Heart left ventricle (tissue), 16 donors: ENCODE results near the gene ELAVL3. TPM values are rescaled to one million over a fixed set of nuclear protein-coding genes. Genes with fewer than 3 reads are reported as not detected.
"Not testable (repeated sequence)": the region's sequence is repeated elsewhere in the genome, so short reads cannot be mapped to it uniquely, and the experiment has no call there.

Experiments used
- ATAC-seq, 4 donors: fragments of 200-7000 bp; cut with Tn5 transposase; one replicate each; pipeline ENCODE4 v1.9.1; 2020 to 2022; ENCODE audit warnings: moderate library complexity in 4 of 4, mild to moderate bottlenecking in 3 of 4, moderate number of reproducible peaks in 1 of 4
- DNase-seq, 5 donors: peaks; one replicate each; pipeline ENCODE4 v3.0.0-alpha.2; 2020
- H3K27ac ChIP-seq, 12 donors: fragments of 200-600 bp; sonication (generic) in 4 of 12; one replicate each; pipeline versions ENCODE4 v1.5.0 to v1.8.0; 2016 to 2022; ENCODE audit warnings: mild to moderate bottlenecking in 2 of 12
- H3K27me3 ChIP-seq, 9 donors: fragments of 200-600 bp; sonication (generic) in 2 of 9; one replicate each; pipeline versions ENCODE4 v1.5.1 to v1.8.0; 2016 to 2022; ENCODE audit warnings: mild to moderate bottlenecking in 3 of 9
- H3K36me3 ChIP-seq, 9 donors: fragments of 200-600 bp; sonication (generic) in 2 of 9; one replicate each; pipeline versions ENCODE4 v1.5.0 to v1.8.0; 2018 to 2022; ENCODE audit warnings: mild to moderate bottlenecking in 2 of 9
- H3K4me1 ChIP-seq, 12 donors: fragments of 200-600 bp; sonication (generic) in 4 of 12; one replicate each; pipeline versions ENCODE4 v1.5.0 to v1.8.0; 2016 to 2022; ENCODE audit warnings: mild to moderate bottlenecking in 3 of 12
- H3K4me3 ChIP-seq, 12 donors: fragments of 200-600 bp; sonication (generic) in 4 of 12; one replicate each; pipeline versions ENCODE4 v1.5.0 to v1.8.0; 2017 to 2022; ENCODE audit warnings: mild to moderate bottlenecking in 9 of 12, moderate library complexity in 4 of 12
- H3K9me3 ChIP-seq, 12 donors: fragments of 200-600 bp; sonication (generic) in 4 of 12; one replicate each; pipeline versions ENCODE4 v1.5.0 to v1.8.0; 2016 to 2022; ENCODE audit warnings: mild to moderate bottlenecking in 1 of 12
- CTCF ChIP-seq, 12 donors: fragments of 200-600 bp; sonication (generic) in 4 of 12; IDR thresholded peaks; one replicate each; pipeline versions ENCODE4 v1.5.0 to v1.8.0; 2018 to 2022; ENCODE audit warnings: antibody characterized with exemption in 12 of 12, mild to moderate bottlenecking in 5 of 12
- POLR2A ChIP-seq, 2 donors: fragments of 450-650 bp; IDR thresholded peaks; one replicate each; pipeline ENCODE4 v1.6.1; 2017; ENCODE audit warnings: antibody characterized with exemption in 2 of 2, mild to moderate bottlenecking in 2 of 2, moderate library complexity in 2 of 2
- WGBS, 4 donors: extraction: QIAGEN DNeasy Blood & Tissue Kit in 2 of 4; methylation state at CpG; one replicate each; pipeline versions ENCODE4 v1.1.5 to v1.1.7; 2013 to 2018; 5-methylcytosine and 5-hydroxymethylcytosine counted together
- intact Hi-C, 10 donors: fragments of 100-400 bp; cut with DNase I; formaldehyde crosslinking; loops; one replicate each; pipeline versions ENCODE4 v1.11.1 to v1.14.2; 2022
- polyA plus RNA-seq, 2 donors: library from polyadenylated mRNA; stranded (reverse); fragments of 200-250 nt; gene quantifications; one replicate each; pipeline ENCODE4 v1.2.3, GENCODE V29; 2013
- total RNA-seq, 9 donors: library from RNA; depleted of rRNA in 2 of 9; stranded (reverse); fragments of >200 nt in 2 of 9; fragmentation: NEBNext Ultra II Directional in 3 of 9; extraction: Animal tissue kit (Norgen Biotek cat#: 25700) in 3 of 9; gene quantifications; one replicate each; pipeline versions ENCODE4 v1.1.0 to v1.2.4, GENCODE V29; 2016 to 2023
- donor health status: ischemic (EF 13 %, LVEDD 7.1; RV severe dilation, severe dysfunction).
- donor health status: healthy with polysubstance abuse.
- donor health status: DM: no; HTN: yes; CAD: no.
- donor health status: DM: no; HTN: no; CAD: no.
- donor health status: ischemic (EF 25% LVEDD 6.9; RV normal size, moderate dysfunction).
- donor health status: ischemic (EF 25% LVEDD 5.7; RV mildly dilated, moderate dysfunction).
- donor health status: healthy.
- donor health status: DM: yes; HTN: yes; CAD: no.
- donor health status: ischemic (EF 35%, LVEDD 5.7; RV mildly dilated, moderate dysfunction).
- donor health status: nonischemic (EF 11% LVEDD 7.7; RV severe dilation, severe dysfunction).
- donor health status: DM: yes; HTN: yes; CAD: no.
- donor health status: PGD.
- donor health status: ischemic (EF 29% LVEDD 5.4; RV normal size, mild dysfunction).
- donor health status: nonischemic (EF 23%, LVEDD 6.1; RV moderate dilation, normal function).

ELAVL3 gene
- total and polyA plus RNA-seq, 11 donors = 0.03 to 0.75 (median 0.22) TPM; not detected in 1

- Histone ChIP-seq H3K27ac (no peak overlapping the region), H3K36me3 (no peaks in the 10 kb centered on the region), H3K4me3 (no peak overlapping the region), H3K9me3 (no peaks in the 10 kb centered on the region), H3K4me1 (no peaks in the 10 kb centered on the region), H3K27me3 (peaks cover 0 to 17% (median 0%) of the 10 kb centered on the region in 9 donors)
- 81 to 85% (median 84%) methylated on average over 19 of the region's 19 CpGs for WGBS, 4 donors
- intact Hi-C loops = no loop called here
- ATAC-seq (no peak), DNase-seq (no peak)
- TF ChIP-seq POLR2A (IDR thresholded peaks at IDR 0.05) (no peak), CTCF (IDR thresholded peaks at IDR 0.05) (no peak)
Observed at GRCh38 chr19:11458236-11458900, 22.5 kb downstream of the ELAVL3 start.

GRCh38 chr19:11457831-11458230 is 23.0 kb downstream of the ELAVL3 start:
- intact Hi-C loops = no loop called here
- DNase-seq (no peak), ATAC-seq (no peak)
- H3K36me3 ChIP-seq = no peaks in the 10 kb centered on the region
- 85 to 92% (median 87%) methylated on average over 19 to 20 of the region's 20 CpGs for WGBS, 4 donors
- no peaks in the 10 kb centered on the region for H3K4me1 ChIP-seq
- no peaks in the 10 kb centered on the region for H3K9me3 ChIP-seq
- H3K27me3 ChIP-seq = peaks cover 0 to 18% (median 0%) of the 10 kb centered on the region in 9 donors
- H3K4me3 ChIP-seq = no peak overlapping the region
- no peak for TF ChIP-seq POLR2A (IDR thresholded peaks at IDR 0.05)
- TF ChIP-seq CTCF (IDR thresholded peaks at IDR 0.05) = no peak
- H3K27ac ChIP-seq = no peak overlapping the region

GRCh38 chr19:11457115-11457514 is 23.7 kb downstream of the ELAVL3 start:
- H3K27me3 ChIP-seq = peaks cover 0 to 23% (median 0%) of the 10 kb centered on the region in 9 donors
- no peak overlapping the region for H3K27ac ChIP-seq
- H3K36me3 ChIP-seq = no peaks in the 10 kb centered on the region
- H3K4me3 ChIP-seq = no peak overlapping the region
- intact Hi-C loops = no loop called here
- WGBS, 4 donors = 17 to 31% (median 21%) methylated on average over 6 to 18 of the region's 18 CpGs
- no peak for TF ChIP-seq POLR2A (IDR thresholded peaks at IDR 0.05)
- TF ChIP-seq CTCF (IDR thresholded peaks at IDR 0.05) = no peak
- ATAC-seq (no peak), DNase-seq (no peak)
- H3K9me3 ChIP-seq = no peaks in the 10 kb centered on the region
- peaks cover 0 to 2% (median 0%) of the 10 kb centered on the region in 12 donors for H3K4me1 ChIP-seq

GRCh38 chr19:11456659-11457058 is 24.2 kb downstream of the ELAVL3 start:
- Histone ChIP-seq H3K4me1 (peaks cover 0 to 3% (median 0%) of the 10 kb centered on the region in 12 donors), H3K4me3 (no peak overlapping the region), H3K27me3 (peaks cover 0 to 24% (median 0%) of the 10 kb centered on the region in 9 donors), H3K9me3 (no peaks in the 10 kb centered on the region), H3K27ac (no peak overlapping the region), H3K36me3 (no peaks in the 10 kb centered on the region)
- ATAC-seq (no peak), DNase-seq (no peak)
- 83 to 91% (median 88%) methylated on average over 7 of the region's 7 CpGs for WGBS, 4 donors
- TF ChIP-seq CTCF (IDR thresholded peaks at IDR 0.05) (no peak), POLR2A (IDR thresholded peaks at IDR 0.05) (no peak)
- intact Hi-C loops = no loop called here

GRCh38 chr19:11455233-11455554 is 25.7 kb downstream of the ELAVL3 start:
- H3K4me3 ChIP-seq, H3K36me3 ChIP-seq, H3K27ac ChIP-seq, H3K9me3 ChIP-seq, ATAC-seq, intact Hi-C loops, H3K4me1 ChIP-seq, DNase-seq: not testable (repeated sequence)
- peaks cover 0 to 18% (median 0%) of the 10 kb centered on the region in 9 donors for H3K27me3 ChIP-seq
- 88 to 94% (median 90%) methylated on average over 9 of the region's 9 CpGs for WGBS, 4 donors
